Activated CD4-positive, alpha-beta T cell treated with anti-CD3 and anti-CD28 coated beads, Interleukin-2, amount 50 U/mL, for 1 hour (primary cell): Measurements from ENCODE around the gene PDE3A.
"Not testable (repeated sequence)": the region's sequence is repeated elsewhere in the genome, so short reads cannot be mapped to it uniquely, and the experiment has no call there.

ENCODE experiments used
- DNase-seq: peaks from one replicate; pipeline ENCODE4 v3.0.0-alpha.2; 2020

Gene PDE3A

GRCh38 chr12:20505056-20505455, 136.7 kb downstream of the PDE3A start:
- no peak for DNase-seq

- no peak for DNase-seq
Observed at GRCh38 chr12:20507056-20507455, 138.7 kb downstream of the PDE3A start.

DNA sequence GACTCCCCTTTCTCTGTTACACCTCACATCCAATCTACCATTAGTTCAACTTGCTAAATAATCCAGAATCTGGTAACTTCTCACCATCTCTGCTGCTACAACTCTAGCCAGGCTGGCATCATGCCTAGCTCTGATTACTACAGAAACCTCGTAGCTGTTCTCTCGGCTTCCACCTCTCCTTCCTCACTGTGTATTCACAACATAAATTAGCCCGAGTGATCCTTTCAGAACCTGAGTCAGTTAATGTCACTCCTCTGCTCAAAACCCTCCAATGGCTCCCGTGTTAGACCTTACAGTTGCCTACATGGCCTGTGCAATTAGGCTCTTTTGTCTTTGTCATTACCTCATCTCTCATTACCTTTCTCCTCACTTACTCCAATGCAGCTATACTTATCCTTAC, 139.4 kb downstream of the PDE3A start:
- no peak for DNase-seq

- no peak for DNase-seq
Observed at GRCh38 chr12:20508359-20508758, 140.0 kb downstream of the PDE3A start.

DNA sequence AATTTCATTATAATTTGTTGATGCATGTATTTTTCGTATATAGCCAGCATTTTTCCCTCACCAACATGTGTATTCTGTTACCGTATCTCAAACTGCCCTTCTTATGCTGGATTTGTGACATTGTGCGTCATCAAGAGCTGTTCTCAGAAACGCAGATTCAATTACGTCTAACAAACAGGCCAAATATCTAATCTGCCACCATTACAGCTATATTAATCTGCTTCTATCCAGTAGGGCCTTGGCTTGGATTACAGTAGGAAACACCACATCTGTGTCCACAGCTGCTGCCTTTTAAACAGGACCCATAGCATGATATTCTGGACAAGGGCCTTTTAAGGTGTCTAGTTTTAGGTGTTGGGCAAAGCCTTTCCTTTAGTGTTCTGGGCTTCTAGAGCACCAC, 140.6 kb downstream of the PDE3A start:
- no peak for DNase-seq

DNA sequence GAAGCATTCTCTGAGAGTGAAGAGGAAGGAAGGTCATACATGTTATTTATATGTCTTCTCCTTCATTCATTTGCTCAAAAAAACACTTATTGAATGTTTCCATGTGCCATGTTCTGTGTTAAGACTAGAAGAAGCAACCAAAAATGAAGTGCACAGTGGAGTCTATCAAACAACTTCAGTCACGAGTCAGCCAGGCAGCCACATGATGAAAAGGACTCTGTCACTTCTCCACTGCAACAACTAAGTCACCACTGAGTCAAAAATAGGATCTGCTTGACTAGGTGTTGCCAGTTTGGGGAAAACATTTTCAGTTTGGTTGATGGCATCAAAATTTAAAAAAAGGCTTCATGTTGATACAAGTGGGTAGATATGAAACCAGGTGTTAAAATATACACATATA, 142.5 kb downstream of the PDE3A start:
- DNase-seq, result no peak

DNA sequence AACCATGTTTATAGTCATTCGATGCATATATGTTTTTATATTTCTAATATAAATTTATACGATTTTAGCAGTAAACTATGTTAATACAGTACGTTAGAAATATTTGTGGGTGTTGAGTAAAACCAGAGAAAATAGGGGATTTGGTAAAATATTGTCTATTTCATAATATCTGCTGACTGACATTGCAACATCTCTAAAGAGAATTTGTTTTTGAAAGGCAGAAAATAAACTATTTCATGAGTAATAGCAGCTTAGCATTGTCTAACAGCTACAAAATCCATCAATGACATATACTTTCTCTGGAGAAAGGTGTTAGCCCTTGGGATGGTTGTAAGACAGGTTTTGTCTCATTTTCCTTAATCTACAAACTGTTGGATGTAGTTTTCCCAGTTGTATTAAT, 144.9 kb downstream of the PDE3A start:
- no peak for DNase-seq

DNA sequence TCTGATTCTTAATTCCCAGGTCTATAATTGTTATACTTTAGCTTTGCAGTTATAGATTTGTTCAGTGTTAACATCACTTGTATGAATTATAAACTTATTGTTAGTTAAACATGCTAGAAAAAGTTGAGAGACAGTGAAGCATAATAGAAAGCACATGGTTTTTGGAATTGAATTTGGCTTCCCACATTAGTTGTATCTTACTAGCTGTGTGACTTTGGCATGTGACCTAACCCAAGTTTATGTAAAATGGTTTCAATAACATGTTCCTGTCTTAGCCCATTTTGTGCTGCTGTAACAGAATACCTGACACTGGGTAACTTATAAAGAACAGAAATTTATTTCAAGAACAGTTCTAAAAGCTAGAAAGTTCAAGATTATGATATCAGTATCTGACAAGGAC, 146.3 kb downstream of the PDE3A start:
- no peak for DNase-seq

DNA sequence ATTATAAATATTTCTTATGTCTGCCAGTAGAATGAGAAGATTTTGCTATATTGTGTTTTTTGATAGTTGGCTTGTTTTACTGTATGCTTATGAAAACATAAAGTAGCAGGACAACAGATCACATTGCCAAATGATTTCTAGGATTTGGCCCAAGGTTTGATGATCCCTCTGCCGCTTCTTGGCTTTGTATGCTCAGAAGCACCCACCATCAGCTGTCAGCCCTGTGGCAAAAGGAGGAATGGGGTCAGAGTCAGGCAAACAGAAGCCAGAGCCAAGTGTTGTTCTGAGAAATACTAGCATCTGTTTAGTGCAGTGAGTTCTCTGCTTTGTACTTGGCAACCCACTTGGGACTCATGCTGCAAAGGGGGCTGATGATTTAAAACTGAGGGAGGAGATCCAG, 152.2 kb downstream of the PDE3A start:
- DNase-seq, result no peak

- DNase-seq, result no peak
Observed at GRCh38 chr12:20523658-20524057, 155.3 kb downstream of the PDE3A start.

DNA sequence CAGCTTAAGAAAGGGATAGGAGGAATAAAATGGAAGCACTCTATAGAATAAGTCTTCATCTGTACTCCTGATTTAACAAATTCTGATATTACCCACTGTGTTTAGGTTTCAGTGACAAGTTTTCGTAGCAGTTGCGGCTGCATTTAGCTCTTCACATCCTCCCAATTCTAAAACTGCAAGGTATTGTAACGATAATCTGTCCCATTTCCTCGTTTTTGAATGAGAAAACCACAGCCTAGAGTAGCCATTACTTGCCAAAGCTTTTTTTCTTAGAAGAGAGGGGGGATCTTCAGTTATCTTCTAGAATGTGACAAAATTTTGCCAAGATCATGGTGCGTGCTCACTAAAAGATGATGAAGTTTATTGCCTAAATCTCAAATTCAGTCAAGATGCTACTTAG, 155.8 kb downstream of the PDE3A start:
- no peak for DNase-seq

DNA sequence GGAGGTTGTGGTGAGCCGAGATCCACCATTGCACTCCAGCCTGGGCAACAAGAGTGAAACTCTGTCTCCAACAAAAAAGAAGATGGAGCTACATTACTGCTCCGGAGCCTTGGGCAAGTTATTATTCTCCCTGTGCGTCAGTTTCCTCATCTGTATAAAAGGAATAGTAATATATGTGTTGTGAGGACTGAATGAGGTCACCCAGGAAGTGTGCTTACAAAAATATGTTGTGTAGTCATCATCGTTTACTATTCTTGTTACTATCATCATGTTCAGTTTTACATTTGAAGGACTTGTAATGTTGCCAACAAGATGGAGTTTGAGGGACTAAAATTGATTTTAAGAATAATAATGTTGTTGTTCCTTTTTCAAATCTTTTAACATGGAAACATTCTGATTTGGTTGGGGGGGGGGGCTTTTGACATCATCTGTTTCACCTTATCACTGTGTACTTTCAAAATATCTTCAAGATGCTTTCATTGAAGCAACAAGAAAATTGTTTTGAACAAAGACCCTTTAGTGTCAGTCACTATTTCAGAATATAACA, 156.8 kb downstream of the PDE3A start:
- no peak for DNase-seq

- no peak for DNase-seq
Observed at GRCh38 chr12:20527417-20528163, 159.3 kb downstream of the PDE3A start.

- DNase-seq, result no peak
Observed at GRCh38 chr12:20528208-20528607, 159.9 kb downstream of the PDE3A start.

DNA sequence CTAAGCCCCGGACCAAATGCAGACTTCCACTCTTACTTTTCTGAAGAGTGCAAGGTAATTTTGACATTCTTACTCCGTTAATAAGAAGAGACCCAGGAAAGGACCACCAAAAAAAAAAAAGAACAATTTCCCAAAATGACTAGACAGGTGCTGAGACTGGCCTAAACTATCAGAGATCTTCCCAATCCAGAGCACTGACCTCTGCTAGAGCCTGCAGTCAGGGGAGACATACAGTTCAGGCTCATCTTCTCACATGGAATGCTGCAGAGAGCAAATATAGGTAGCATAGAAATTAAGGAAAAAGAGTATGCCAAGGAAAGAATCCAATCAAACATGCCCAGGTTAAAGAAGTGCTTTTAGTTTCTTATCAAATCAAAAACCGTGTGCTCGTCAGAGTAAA, 177.9 kb downstream of the PDE3A start:
- DNase-seq, result no peak

DNA sequence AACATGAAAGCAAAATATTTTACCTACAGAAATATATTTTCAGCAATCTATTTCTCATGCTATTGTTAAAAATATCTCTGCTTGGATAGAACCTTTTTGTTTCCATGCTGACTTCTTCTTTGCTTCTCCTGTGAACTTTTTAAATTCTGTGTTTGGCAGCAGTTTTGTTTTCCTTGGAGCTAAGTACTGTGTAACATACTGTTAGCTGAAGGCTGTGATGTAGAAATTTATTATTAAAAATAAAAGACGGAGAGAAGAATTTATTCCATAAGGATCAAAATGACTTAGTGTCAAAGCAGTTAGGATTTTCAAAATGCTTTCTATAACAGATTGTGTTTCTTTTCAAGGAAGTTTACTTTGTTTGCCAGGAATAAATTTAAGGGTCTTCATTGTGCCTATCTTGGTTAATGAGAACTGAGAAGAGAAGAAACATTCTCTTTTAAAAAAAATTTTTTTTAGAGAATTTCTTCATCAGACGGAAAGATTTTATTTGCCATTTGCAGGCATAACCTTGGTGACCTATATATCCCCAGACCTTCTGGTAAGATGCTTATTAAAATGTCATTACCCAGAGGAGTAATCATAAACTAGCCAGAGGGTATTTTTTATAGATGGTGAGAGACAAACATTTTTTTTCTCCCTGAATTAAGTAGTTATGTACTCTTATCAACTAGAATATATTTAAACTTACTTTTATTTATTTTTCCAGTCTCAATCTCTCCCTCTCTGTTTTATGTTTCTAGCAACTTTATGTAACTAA, 179.7 kb downstream of the PDE3A start:
- no peak for DNase-seq

- no peak for DNase-seq
Observed at GRCh38 chr12:20548611-20549010, 180.3 kb downstream of the PDE3A start.

DNA sequence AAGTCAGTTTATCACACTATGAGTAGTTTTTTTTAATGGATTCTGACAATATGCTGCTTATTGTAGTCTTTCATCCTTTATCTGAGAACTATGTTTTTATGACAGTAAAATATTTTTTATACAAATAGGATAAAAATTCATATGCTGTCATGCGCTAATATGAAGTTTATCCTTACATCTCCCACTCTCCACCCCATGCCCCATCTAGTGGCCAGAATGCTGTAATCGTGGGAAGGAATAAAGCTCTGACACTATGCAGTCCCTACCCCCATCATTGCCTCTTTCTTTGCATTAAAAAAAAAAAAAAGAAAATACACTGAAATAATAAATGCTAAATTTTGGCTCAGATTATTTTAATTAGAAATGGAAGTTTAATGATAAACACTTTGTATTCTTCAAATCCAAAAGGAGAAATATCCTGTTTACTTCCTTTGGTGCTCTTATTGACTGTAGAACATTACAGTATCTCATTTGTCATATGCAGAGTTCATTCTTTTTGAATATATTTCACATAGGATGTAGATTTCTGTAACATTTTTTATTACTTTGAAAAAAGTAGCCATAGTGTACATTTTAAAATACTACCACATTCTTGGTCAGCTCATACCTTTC, 180.9 kb downstream of the PDE3A start:
- DNase-seq, result no peak

- DNase-seq, result not testable (repeated sequence)
Observed at GRCh38 chr12:20551742-20552442, 183.6 kb downstream of the PDE3A start.

GRCh38 chr12:20552586-20552985, 184.2 kb downstream of the PDE3A start:
- not testable (repeated sequence) for DNase-seq

GRCh38 chr12:20555015-20555414, 186.7 kb downstream of the PDE3A start:
- no peak for DNase-seq

DNA sequence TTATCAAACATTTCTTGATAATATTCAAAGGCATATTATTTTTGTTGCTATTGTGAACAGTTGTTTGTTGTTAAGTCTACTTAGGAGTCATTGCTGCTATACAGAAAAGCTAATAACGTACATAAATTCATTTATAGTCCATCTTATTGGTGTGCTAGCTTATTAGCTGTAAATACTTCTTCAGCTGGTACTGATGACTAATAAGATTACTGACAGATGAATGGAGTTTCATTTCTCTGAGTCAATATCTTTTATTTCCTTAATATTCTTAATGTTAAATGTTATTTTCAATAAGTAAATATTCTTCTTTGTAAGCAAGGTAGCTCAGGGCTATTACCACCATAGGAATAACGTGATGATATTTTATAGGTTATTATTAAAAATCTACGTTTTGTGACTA, 187.4 kb downstream of the PDE3A start:
- no peak for DNase-seq

DNA sequence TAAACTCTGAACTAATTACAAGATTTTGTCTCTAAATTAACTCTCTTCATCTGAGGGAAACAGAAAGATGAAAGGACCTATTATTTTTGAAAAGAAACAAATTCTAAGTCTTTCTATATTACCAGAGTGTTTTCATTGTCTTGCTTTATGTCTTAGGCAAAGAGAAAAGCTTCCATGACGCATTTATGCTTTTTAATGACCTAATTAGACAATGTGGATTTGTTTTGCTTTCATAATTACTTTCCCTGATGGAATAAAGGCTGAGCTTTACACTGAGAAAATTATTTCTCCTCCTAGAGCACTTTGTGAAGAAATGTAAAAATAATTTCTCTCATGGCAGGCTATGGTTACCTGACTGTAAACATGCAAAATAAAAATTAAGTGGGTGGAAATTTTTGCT, 188.8 kb downstream of the PDE3A start:
- no peak for DNase-seq
